K562 (cell line): ENCODE data around the gene PKP1. TPM values are rescaled to one million over a fixed set of nuclear protein-coding genes. Genes with fewer than 3 reads are reported as not detected.

Source experiments
- ATAC-seq: fragments of 200-7000 bp; cut with Tn5 transposase; 3 replicates; pipeline ENCODE4 v1.9.1; 2020; ENCODE audit warnings: moderate library complexity
- BruUV-seq: library from RNA; stranded (reverse); fragments of 400-500 nt; replicated peaks from 2 replicates; lab custom pipeline; 2021; lab: Mats Ljungman, UMichigan
- CTCF ChIA-PET: fragments of 300-600 bp; formaldehyde crosslinking; extraction: SDS; loops from one replicate; lab custom pipeline; 2021; ENCODE audit warnings: low intra/inter-chr PET ratio; lab: Yijun Ruan, JAX
- POLR2A ChIA-PET: fragments of 300-600, 350-650 bp; sonication (Branson Sonifier 250); formaldehyde crosslinking; extraction: SDS; loops from one replicate; lab custom pipeline; 2021; ENCODE audit warnings: antibody characterized with exemption, inconsistent platforms; lab: Yijun Ruan, JAX
- DNase-seq, 4 experiments: peaks; one replicate each; pipeline versions ENCODE4 v3.0.0 to v3.0.0-alpha.2; 2011 to 2018; ENCODE audit warnings: low spot score in 3 of 4, mixed read lengths in 3 of 4; ENCODE audit errors: extremely low read depth in 1 of 4
- FAIRE-seq: peaks from 2 replicates; lab custom pipeline; 2011; peaks lifted over from hg19 to GRCh38; lab: Jason Lieb, UNC
- H2AFZ ChIP-seq: 2 replicates; pipeline ENCODE4 v1.6.0; 2011; ENCODE audit warnings: low read depth, low read length, control low read depth, inconsistent platforms
- H3K27ac ChIP-seq: fragments of 200-600 bp; 3 replicates; pipeline ENCODE4 v1.8.0; 2011; ENCODE audit warnings: low read depth, mild to moderate bottlenecking, control low read depth, inconsistent platforms, low read length, moderate library complexity, mixed read lengths; ENCODE audit errors: extremely low read depth
- H3K27me3 ChIP-seq, 2 experiments: fragments of 300-600 bp in 1 of 2; 2 replicates in 1 of 2; 3 replicates in 1 of 2; pipeline versions ENCODE4 v1.6.0 to v1.8.0; 2011; ENCODE audit warnings: inconsistent platforms in 2 of 2, low read length in 2 of 2, mild to moderate bottlenecking in 1 of 2, mixed read lengths in 1 of 2, moderate library complexity in 1 of 2; ENCODE audit not compliant: control insufficient read depth in 2 of 2, insufficient read depth in 2 of 2
- H3K36me3 ChIP-seq: fragments of 300-600 bp; 3 replicates; pipeline ENCODE4 v1.8.0; 2011; ENCODE audit warnings: mild to moderate bottlenecking, low read length, inconsistent platforms; ENCODE audit not compliant: control insufficient read depth, insufficient read depth
- H3K4me1 ChIP-seq, 2 experiments: fragments of 200-600 bp in 1 of 2; replicated peaks in 1 of 2; 2 replicates in 1 of 2; 3 replicates in 1 of 2; pipeline versions ENCODE4 v1.5.1 to v1.8.0; 2011; ENCODE audit warnings: inconsistent platforms in 2 of 2, low read length in 2 of 2, mild to moderate bottlenecking in 1 of 2, mixed read lengths in 1 of 2, moderate library complexity in 1 of 2; ENCODE audit not compliant: control insufficient read depth in 2 of 2, insufficient read depth in 2 of 2
- H3K4me2 ChIP-seq: 2 replicates; pipeline ENCODE4 v1.6.1; 2011; ENCODE audit warnings: low read length, control low read depth, inconsistent platforms, mixed read lengths; ENCODE audit not compliant: insufficient read depth
- H3K4me3 ChIP-seq: fragments of 200-600 bp; sonication (generic), shearing (Covaris generic); 2 replicates; pipeline ENCODE4 v1.5.1; 2016; ENCODE audit warnings: control low read depth, inconsistent platforms
- H3K79me2 ChIP-seq: fragments of 200-600 bp; 3 replicates; pipeline ENCODE4 v1.8.0; 2011; ENCODE audit warnings: low read length, inconsistent platforms; ENCODE audit not compliant: control insufficient read depth, insufficient read depth
- H3K9ac ChIP-seq, 2 experiments: 2 replicates each; pipeline versions ENCODE4 v1.6.0 to v1.6.1; 2011; ENCODE audit warnings: low read depth in 2 of 2, low read length in 2 of 2, control low read depth in 1 of 2, inconsistent platforms in 1 of 2, mild to moderate bottlenecking in 1 of 2, mixed read lengths in 1 of 2; ENCODE audit not compliant: insufficient read depth in 1 of 2
- H3K9me1 ChIP-seq: one replicate; pipeline ENCODE4 v1.6.0; 2011; ENCODE audit warnings: inconsistent platforms, mild to moderate bottlenecking, low read length, moderate library complexity; ENCODE audit not compliant: control insufficient read depth, insufficient read depth
- H3K9me3 ChIP-seq: replicated peaks from 2 replicates; pipeline ENCODE4 v1.5.1; 2011; ENCODE audit warnings: low read depth, low read length, inconsistent platforms; ENCODE audit not compliant: control insufficient read depth, insufficient read depth
- H4K20me1 ChIP-seq: replicated peaks from 2 replicates; pipeline ENCODE4 v1.6.1; 2011; ENCODE audit warnings: low read length, inconsistent platforms, mixed read lengths; ENCODE audit not compliant: control insufficient read depth, insufficient read depth
- ARID1B ChIP-seq: fragments of 450-650 bp; IDR thresholded peaks from 2 replicates; pipeline ENCODE4 v1.6.1; 2016; ENCODE audit warnings: antibody characterized with exemption, mild to moderate bottlenecking, inconsistent platforms
- CBFB ChIP-seq: sonication (generic); formaldehyde crosslinking; IDR thresholded peaks from 2 replicates; pipeline ENCODE4 v1.4.0; 2020; ENCODE audit warnings: mild to moderate bottlenecking, missing genetic modification reagents
- CBX8 ChIP-seq: fragments of 200-600 bp; sonication (generic); IDR thresholded peaks from 2 replicates; pipeline ENCODE4 v1.6.1; 2012; ENCODE audit warnings: borderline replicate concordance, mixed run types, low read depth, mild to moderate bottlenecking, moderate library complexity, mixed read lengths, low read length, control low read depth, inconsistent platforms; ENCODE audit not compliant: poor library complexity, severe bottlenecking; ENCODE audit errors: extremely low read depth
- CGGBP1 ChIP-seq: fragments of 250-450 bp; sonication (Bioruptor Pico); IDR thresholded peaks from 2 replicates; pipeline ENCODE4 v1.9.0; 2021; ENCODE audit warnings: mild to moderate bottlenecking
- CUX1 ChIP-seq: fragments of 200-800 bp; sonication (Bioruptor generic); IDR thresholded peaks from 2 replicates; pipeline ENCODE4 v1.6.1; 2016; ENCODE audit warnings: missing genetic modification characterization, missing compliant biosample characterization
- ESRRA ChIP-seq: fragments of 450-650 bp; IDR thresholded peaks from 2 replicates; pipeline ENCODE4 v1.6.1; 2014; ENCODE audit warnings: low read depth, mild to moderate bottlenecking, moderate library complexity, borderline replicate concordance
- SP1 ChIP-seq: sonication (generic); formaldehyde crosslinking; IDR thresholded peaks from 2 replicates; pipeline ENCODE4 v1.8.1; 2022; ENCODE audit warnings: mild to moderate bottlenecking, missing genetic modification reagents
- TCF3 ChIP-seq: sonication (generic); formaldehyde crosslinking; IDR thresholded peaks from 2 replicates; pipeline ENCODE4 v1.4.0; 2020; ENCODE audit warnings: mild to moderate bottlenecking, missing genetic modification reagents
- WGBS: fragments of 100-300 bp; shearing (Covaris generic); methylation state at CpG from one replicate; pipeline ENCODE4 v1.1.6; 2016; ENCODE audit warnings: low coverage, mixed read lengths; ENCODE audit not compliant: insufficient coverage; ENCODE audit errors: missing lambda C conversion rate; 5-methylcytosine and 5-hydroxymethylcytosine counted together
- in situ Hi-C: fragments of 300-500 bp; cut with MboI; formaldehyde crosslinking; loops from 4 replicates; pipeline ENCODE4 v1.15.0; 2018; ENCODE audit warnings: inconsistent platforms, mixed read lengths
- intact Hi-C: fragments of 100-400 bp; cut with micrococcal nuclease; formaldehyde crosslinking; loops from 2 replicates; pipeline ENCODE4 v1.14.2; 2022
- polyA plus RNA-seq, 8 experiments: library from polyadenylated mRNA; depleted of rRNA in 4 of 8; stranded (reverse) in 5 of 8; unstranded in 3 of 8; fragments of >200 nt; fragmentation: Nextera tagmentation in 2 of 8; fragmentation: Illumina TruSeq in 1 of 8; extraction: Ambion mirVana in 2 of 8; extraction: Trizol in 1 of 8; gene quantifications; 2 replicates each; pipeline versions ENCODE4 v1.2.1 to v1.2.3, GENCODE V29; 2011 to 2014; ENCODE audit warnings: inconsistent platforms in 1 of 8, missing spikeins in 1 of 8
- total RNA-seq, 7 experiments: library from RNA; depleted of rRNA in 6 of 7; stranded (reverse); fragments of >200 nt in 6 of 7; fragmentation: Illumina TruSeq in 2 of 7; extraction: Trizol in 2 of 7; gene quantifications; 2 replicates each; pipeline versions ENCODE4 v1.2.1 to v1.2.3, GENCODE V29; 2011 to 2021; ENCODE audit warnings: low replicate concordance in 1 of 7

Gene PKP1
- total and polyA plus RNA-seq, 9 of the 15 experiments (the other 6 are each of a cell fraction or from before 2014, with no cell fraction given): not detected

GRCh38 chr1:201378804-201379203 is 95.5 kb downstream of the PKP1 start:
- TF ChIP-seq CBX8 (no peak), CGGBP1 (no peak), ESRRA (no peak), ARID1B (no peak), SP1 (CRISPR knock-in tag) (no peak), TCF3 (no peak), CBFB (CRISPR knock-in tag) (no peak), CUX1 (CRISPR knock-in tag) (no peak)
- TF ChIP-seq, all 486 proteins: peak for 0
- BruUV-seq: no TSS peak
- CTCF ChIA-PET: no interaction called here
- no peak for FAIRE-seq
- POLR2A ChIA-PET: interaction anchor here (1.2 kb wide), 1 partner anchor 10 kb away, joined by 5 read pairs; no protein-coding TSS in a partner anchor
- in situ Hi-C loops (no loop called here), intact Hi-C loops (no loop called here)
- H3K9me1 ChIP-seq: peaks cover 4% of the 10 kb centered on the region
- no peak overlapping the region for H3K4me3 ChIP-seq
- no peaks in the 10 kb centered on the region for H3K79me2 ChIP-seq
- H3K4me1 ChIP-seq: no peaks in the 10 kb centered on the region; a peak in 1 of 5 replicates
- H3K4me2 ChIP-seq: no peak overlapping the region
- H3K9ac ChIP-seq: no peak overlapping the region
- peaks cover 16 to 68% of the 10 kb centered on the region in 2 experiments; a peak in 4 of 5 replicates for H3K27me3 ChIP-seq
- H2AFZ ChIP-seq: no peak overlapping the region
- DNase-seq: no peak
- H3K9me3 ChIP-seq: no peaks in the 10 kb centered on the region
- peaks cover 27% of the 10 kb centered on the region for H4K20me1 ChIP-seq
- ATAC-seq: no peak
- no peak overlapping the region for H3K27ac ChIP-seq
- WGBS: 3% methylated on average over 6 of the region's 6 CpGs
- H3K36me3 ChIP-seq: no peaks in the 10 kb centered on the region
